Measurements from ENCODE around the gene CHFR. TPM values are rescaled to one million over a fixed set of nuclear protein-coding genes. Genes with fewer than 3 reads are reported as not detected.
"Not testable (repeated sequence)": the region's sequence is repeated elsewhere in the genome, so short reads cannot be mapped to it uniquely, and the experiment has no call there.

Gene CHFR
- total RNA-seq, 2 donors from 2014 or later = 68.3 to 72.3 TPM

GRCh38 chr12:132809391-132809790 lies 78.0 kb downstream of the CHFR start:
- Mint-ChIP-seq H3K36me3 (ENCODE audit: insufficient read depth in 2 of 2) (peaks cover 8 to 24% of the 10 kb centered on the region in 2 donors), H3K4me1 (ENCODE audit: low read depth) (peaks cover 37% of the 10 kb centered on the region)
- ATAC-seq (replicated peaks in 1 of 2); H3K9me3 Mint-ChIP-seq; H3K4me3 Mint-ChIP-seq; H3K27me3 Mint-ChIP-seq (ENCODE audit: low read depth); H3K27ac Mint-ChIP-seq: not testable (repeated sequence)
- peak; percentile 15 to 25 for DNase-seq

DNA sequence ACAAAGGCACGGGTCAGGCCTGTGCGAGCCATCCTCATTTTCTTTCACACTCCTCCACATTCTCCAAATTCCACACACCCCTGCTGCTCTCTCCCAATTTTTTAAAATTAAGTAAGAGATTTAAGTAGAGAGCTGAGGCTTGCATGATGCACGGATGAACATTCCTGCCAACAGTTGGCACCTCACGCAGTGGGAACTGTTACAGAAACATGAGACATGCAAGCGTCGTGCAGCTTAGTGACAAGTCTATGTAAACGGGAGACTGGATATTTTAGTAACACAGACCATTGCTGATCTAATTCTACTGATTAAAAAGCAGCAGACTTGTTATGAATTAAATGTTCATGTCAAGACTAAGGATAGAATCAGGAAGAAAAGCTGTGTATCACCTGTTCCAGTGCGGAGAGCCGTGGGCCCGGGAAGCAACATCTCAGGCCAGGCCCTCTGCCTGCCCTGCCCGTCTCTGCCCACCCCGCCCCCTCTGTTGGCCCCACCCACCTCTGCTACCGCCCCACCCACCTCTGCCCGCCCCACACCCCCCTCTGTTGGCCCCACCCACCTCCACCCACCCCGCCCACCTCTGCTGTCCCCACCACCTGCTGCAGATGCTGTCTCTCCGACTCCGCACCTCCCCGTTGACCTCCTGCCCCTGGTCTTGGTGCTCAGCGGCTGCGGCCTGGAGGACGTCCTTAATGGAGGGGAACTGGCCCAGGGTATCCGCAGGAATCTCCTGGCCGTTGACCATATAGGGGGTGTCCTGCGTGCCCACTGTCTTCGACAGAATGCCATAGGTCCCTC lies 79.9 kb downstream of the CHFR start:
- Mint-ChIP-seq H3K9me3 (no peaks in the 10 kb centered on the region), H3K27me3 (ENCODE audit: low read depth) (no peaks in the 10 kb centered on the region)

DNA sequence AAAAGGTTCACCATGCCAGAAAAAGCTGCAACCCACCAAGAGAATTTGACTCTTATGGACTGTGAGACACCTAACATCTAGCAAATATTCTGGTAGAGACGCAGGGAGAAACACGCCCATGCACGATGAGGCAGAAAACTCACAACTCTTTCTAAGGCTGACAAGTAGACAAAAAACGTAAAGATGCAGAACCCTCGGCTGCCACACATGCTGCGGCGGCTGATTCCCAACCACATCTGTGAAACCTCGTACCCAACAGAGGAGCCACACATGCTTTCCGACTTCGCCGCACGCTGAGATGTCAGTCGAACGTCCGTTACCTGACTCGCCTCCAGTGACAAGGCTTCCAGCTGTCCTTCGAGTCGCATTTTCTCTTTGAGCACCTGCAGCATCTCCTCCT lies 80.5 kb downstream of the CHFR start:
- peak; percentile 32 to 78 for ATAC-seq (replicated peaks in 1 of 2)

More for the DNA sequence above, 79.9 kb downstream of the CHFR start:
- no peak overlapping the region for H3K27ac Mint-ChIP-seq
- H3K36me3 Mint-ChIP-seq (ENCODE audit: insufficient read depth in 2 of 2) = peaks cover 11 to 24% of the 10 kb centered on the region in 2 donors
- H3K4me3 Mint-ChIP-seq = no peak overlapping the region
- DNase-seq = no peak
- ATAC-seq (replicated peaks in 1 of 2) = peak in 1 of 2 donors; percentile 8
- peaks cover 33% of the 10 kb centered on the region for H3K4me1 Mint-ChIP-seq (ENCODE audit: low read depth)

GRCh38 chr12:132804426-132804861 lies 83.0 kb downstream of the CHFR start:
- Mint-ChIP-seq H3K9me3 (no peaks in the 10 kb centered on the region), H3K36me3 (ENCODE audit: insufficient read depth in 2 of 2) (peaks cover 7 to 22% of the 10 kb centered on the region in 2 donors), H3K27me3 (ENCODE audit: low read depth) (no peaks in the 10 kb centered on the region), H3K27ac (no peak overlapping the region), H3K4me3 (no peak overlapping the region), H3K4me1 (ENCODE audit: low read depth) (peaks cover 29% of the 10 kb centered on the region)
- ATAC-seq (replicated peaks in 1 of 2) (no peak), DNase-seq (no peak)

More for the DNA sequence above, 80.5 kb downstream of the CHFR start:
- H3K27ac Mint-ChIP-seq = no peak overlapping the region
- peaks cover 29% of the 10 kb centered on the region for H3K4me1 Mint-ChIP-seq (ENCODE audit: low read depth)
- peak; percentile 19 to 37 for DNase-seq
- H3K36me3 Mint-ChIP-seq (ENCODE audit: insufficient read depth in 2 of 2) = peaks cover 7 to 22% of the 10 kb centered on the region in 2 donors
- H3K4me3 Mint-ChIP-seq = no peak overlapping the region
- no peaks in the 10 kb centered on the region for H3K27me3 Mint-ChIP-seq (ENCODE audit: low read depth)
- H3K9me3 Mint-ChIP-seq = no peaks in the 10 kb centered on the region

DNA sequence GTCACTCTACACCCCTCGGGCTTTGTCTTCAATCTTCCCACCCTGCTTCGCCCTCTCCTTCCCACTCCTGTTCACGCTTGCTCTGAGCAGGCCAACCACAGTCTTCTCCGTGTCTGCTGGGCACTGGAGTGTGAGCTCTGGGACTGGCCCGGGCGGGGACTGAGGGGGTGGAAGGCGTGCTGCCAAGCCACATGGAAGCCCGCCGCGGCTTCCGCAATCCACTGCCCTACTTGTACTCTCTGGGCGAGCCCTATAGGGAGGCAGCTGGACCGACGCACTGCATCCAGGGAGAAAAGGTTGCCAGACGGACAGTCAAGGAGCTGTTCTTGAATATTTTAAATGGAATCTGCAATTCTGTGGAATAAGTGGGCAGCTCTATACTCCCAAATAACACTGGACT lies 83.5 kb downstream of the CHFR start:
- H3K36me3 Mint-ChIP-seq (ENCODE audit: insufficient read depth in 2 of 2) = peaks cover 7 to 22% of the 10 kb centered on the region in 2 donors
- no peaks in the 10 kb centered on the region for H3K27me3 Mint-ChIP-seq (ENCODE audit: low read depth)
- ATAC-seq (replicated peaks in 1 of 2) = no peak
- H3K27ac Mint-ChIP-seq = no peak overlapping the region
- no peak for DNase-seq
- H3K4me3 Mint-ChIP-seq = no peak overlapping the region
- H3K4me1 Mint-ChIP-seq (ENCODE audit: low read depth) = peaks cover 29% of the 10 kb centered on the region
- H3K9me3 Mint-ChIP-seq = no peaks in the 10 kb centered on the region

- no peak overlapping the region for H3K27ac Mint-ChIP-seq
- H3K4me3 Mint-ChIP-seq = no peak overlapping the region
- DNase-seq (no peak), ATAC-seq (replicated peaks in 1 of 2) (no peak)
- H3K4me1 Mint-ChIP-seq (ENCODE audit: low read depth) = peaks cover 23% of the 10 kb centered on the region
- no peaks in the 10 kb centered on the region for H3K27me3 Mint-ChIP-seq (ENCODE audit: low read depth)
- H3K36me3 Mint-ChIP-seq (ENCODE audit: insufficient read depth in 2 of 2) = peaks cover 5 to 22% of the 10 kb centered on the region in 2 donors
- H3K9me3 Mint-ChIP-seq = no peaks in the 10 kb centered on the region
These were observed 84.3 kb downstream of the CHFR start for GRCh38 chr12:132803125-132803524.

- Mint-ChIP-seq H3K4me3 (no peak overlapping the region), H3K27me3 (ENCODE audit: low read depth) (no peaks in the 10 kb centered on the region), H3K36me3 (ENCODE audit: insufficient read depth in 2 of 2) (peaks cover 5 to 25% of the 10 kb centered on the region in 2 donors), H3K27ac (no peak overlapping the region), H3K4me1 (ENCODE audit: low read depth) (peaks cover 10% of the 10 kb centered on the region), H3K9me3 (no peaks in the 10 kb centered on the region)
- ATAC-seq (replicated peaks in 1 of 2) (no peak), DNase-seq (no peak)
These were observed 85.7 kb downstream of the CHFR start for GRCh38 chr12:132801741-132802140.

GRCh38 chr12:132798836-132799235 lies 88.6 kb downstream of the CHFR start:
- Mint-ChIP-seq H3K36me3 (ENCODE audit: insufficient read depth in 2 of 2) (peaks cover 2 to 22% of the 10 kb centered on the region in 2 donors), H3K4me3 (no peak overlapping the region), H3K27ac (no peak overlapping the region), H3K27me3 (ENCODE audit: low read depth) (no peaks in the 10 kb centered on the region), H3K4me1 (ENCODE audit: low read depth) (no peaks in the 10 kb centered on the region), H3K9me3 (no peaks in the 10 kb centered on the region)
- DNase-seq (no peak), ATAC-seq (replicated peaks in 1 of 2) (no peak)

GRCh38 chr12:132797820-132798570 lies 89.4 kb downstream of the CHFR start:
- DNase-seq (no peak), ATAC-seq (replicated peaks in 1 of 2) (no peak)
- Mint-ChIP-seq H3K36me3 (ENCODE audit: insufficient read depth in 2 of 2) (peaks cover 0 to 22% of the 10 kb centered on the region in 2 donors), H3K4me3 (no peak overlapping the region), H3K27ac (no peak overlapping the region), H3K27me3 (ENCODE audit: low read depth) (no peaks in the 10 kb centered on the region), H3K4me1 (ENCODE audit: low read depth) (no peaks in the 10 kb centered on the region), H3K9me3 (no peaks in the 10 kb centered on the region)

- Mint-ChIP-seq H3K9me3 (peaks cover 0 to 3% of the 10 kb centered on the region in 2 donors), H3K27me3 (ENCODE audit: low read depth) (no peaks in the 10 kb centered on the region), H3K4me3 (no peak overlapping the region), H3K27ac (no peak overlapping the region), H3K36me3 (ENCODE audit: insufficient read depth in 2 of 2) (peaks cover 2 to 14% of the 10 kb centered on the region in 2 donors), H3K4me1 (ENCODE audit: low read depth) (no peaks in the 10 kb centered on the region)
- no peak for DNase-seq
- no peak for ATAC-seq (replicated peaks in 1 of 2)
These were observed 91.6 kb downstream of the CHFR start for GRCh38 chr12:132795847-132796246.

GRCh38 chr12:132791940-132792339 lies 95.5 kb downstream of the CHFR start:
- not testable (repeated sequence) for H3K4me1 Mint-ChIP-seq (ENCODE audit: low read depth); H3K27ac Mint-ChIP-seq; H3K27me3 Mint-ChIP-seq (ENCODE audit: low read depth); ATAC-seq (replicated peaks in 1 of 2); H3K9me3 Mint-ChIP-seq; H3K4me3 Mint-ChIP-seq; DNase-seq
- H3K36me3 Mint-ChIP-seq (ENCODE audit: insufficient read depth in 2 of 2) = peaks cover 5 to 23% of the 10 kb centered on the region in 2 donors

GRCh38 chr12:132789099-132789471 lies 98.3 kb downstream of the CHFR start:
- H3K36me3 Mint-ChIP-seq (ENCODE audit: insufficient read depth in 2 of 2) = peaks cover 11 to 22% of the 10 kb centered on the region in 2 donors
- H3K4me1 Mint-ChIP-seq (ENCODE audit: low read depth) = no peaks in the 10 kb centered on the region
- H3K4me3 Mint-ChIP-seq = no peak overlapping the region
- no peak for ATAC-seq (replicated peaks in 1 of 2)
- peaks cover 0 to 3% of the 10 kb centered on the region in 2 donors for H3K9me3 Mint-ChIP-seq
- no peak for DNase-seq
- no peak overlapping the region for H3K27ac Mint-ChIP-seq
- no peaks in the 10 kb centered on the region for H3K27me3 Mint-ChIP-seq (ENCODE audit: low read depth)

DNA sequence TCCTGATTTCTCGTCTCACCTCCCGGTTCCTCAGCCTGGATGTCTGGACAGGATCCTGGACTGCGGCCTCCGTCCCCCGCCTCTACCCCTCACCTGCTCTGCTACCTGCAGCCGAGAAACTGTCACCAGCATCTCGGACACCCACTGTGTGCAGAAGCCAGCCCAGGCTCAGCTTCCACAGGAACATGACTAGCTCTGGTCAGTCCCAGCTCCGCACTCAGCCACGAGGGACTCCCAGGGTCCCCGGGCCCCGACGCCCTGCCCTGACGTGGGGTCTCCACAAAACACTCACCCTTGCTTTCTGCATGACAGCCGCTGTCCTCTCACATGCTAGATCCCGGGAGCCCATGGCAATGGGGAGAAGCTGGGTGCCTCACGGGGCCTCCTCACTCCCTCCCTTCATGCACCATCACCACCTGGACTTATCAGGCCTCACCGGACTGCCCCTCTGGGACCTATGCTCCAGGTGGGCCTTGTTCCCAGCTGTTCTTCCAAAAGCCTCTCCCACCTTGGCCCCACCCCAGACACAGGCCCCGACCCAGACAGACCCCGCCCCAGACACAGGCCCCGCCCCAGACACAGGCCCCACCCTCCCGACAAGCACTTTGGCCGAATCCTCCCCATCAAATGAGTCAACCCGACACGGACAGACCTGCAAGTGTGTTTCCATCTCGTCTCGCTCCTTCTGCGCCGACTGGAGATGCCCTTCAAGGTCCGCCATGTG lies 98.9 kb downstream of the CHFR start:
- no peak for ATAC-seq (replicated peaks in 1 of 2)

More for the DNA sequence above, 98.9 kb downstream of the CHFR start:
- H3K4me3 Mint-ChIP-seq = no peak overlapping the region
- H3K27ac Mint-ChIP-seq = no peak overlapping the region
- no peaks in the 10 kb centered on the region for H3K27me3 Mint-ChIP-seq (ENCODE audit: low read depth)
- H3K4me1 Mint-ChIP-seq (ENCODE audit: low read depth) = no peaks in the 10 kb centered on the region
- H3K9me3 Mint-ChIP-seq = peaks cover 0 to 3% of the 10 kb centered on the region in 2 donors
- no peak for DNase-seq
- peaks cover 11 to 22% of the 10 kb centered on the region in 2 donors for H3K36me3 Mint-ChIP-seq (ENCODE audit: insufficient read depth in 2 of 2)
